OCI-M2 (cell line): Measurements from ENCODE around the gene ANKRD26.
"Not testable (repeated sequence)": the region's sequence is repeated elsewhere in the genome, so short reads cannot be mapped to it uniquely, and the experiment has no call there.

ENCODE experiments used
- DNase-seq: peaks from one replicate; lab custom pipeline; 2025; ENCODE audit not compliant: unreplicated experiment; lab: John Stamatoyannopoulos, UW

The ANKRD26 gene

DNA sequence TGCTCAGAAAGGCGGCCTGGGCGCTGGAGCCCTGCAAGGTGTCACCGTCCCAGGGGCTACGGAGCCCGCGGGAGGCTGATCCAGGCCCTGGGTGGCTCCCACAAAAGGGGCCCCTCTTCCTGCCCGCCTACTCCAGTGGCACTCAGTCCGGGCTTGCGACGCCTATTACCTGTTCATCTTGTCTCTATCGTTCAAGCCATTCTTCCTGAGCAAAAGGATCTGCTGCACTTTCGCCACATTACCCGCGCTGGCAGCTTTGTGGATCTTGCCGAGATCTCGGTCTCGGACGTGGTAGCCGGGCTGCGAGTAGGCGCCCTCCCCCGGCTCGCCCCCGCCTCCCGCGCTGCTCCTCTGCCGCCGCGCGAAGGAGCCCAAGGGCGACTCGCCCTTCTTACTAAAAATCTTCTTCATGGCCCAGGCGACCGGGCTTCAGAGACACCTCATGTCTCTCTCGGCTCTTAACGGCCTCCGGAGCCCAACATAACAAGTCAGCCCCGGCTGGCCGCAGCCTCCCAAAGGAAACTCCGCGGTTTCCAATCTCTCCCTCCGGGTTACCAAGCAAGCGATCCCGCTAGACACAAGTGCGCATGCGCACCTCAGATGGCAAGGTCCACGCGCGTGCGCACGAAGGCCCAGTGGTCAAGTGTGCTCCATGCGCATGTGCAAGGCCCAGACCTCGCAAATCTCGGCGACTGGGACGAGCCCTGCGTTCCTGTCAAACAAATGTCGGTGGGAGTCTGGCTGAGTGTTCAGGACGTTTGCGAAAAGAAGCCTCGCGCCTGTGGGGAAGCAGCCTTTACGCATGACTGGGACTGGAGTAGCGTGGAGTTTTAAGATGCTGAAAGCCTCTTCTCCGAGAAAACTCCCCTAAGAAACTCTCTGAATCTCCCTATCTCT, at the start of gene ANKRD26:
ANKRD26 (minus strand) TSS at position 579 of the 897 bp plus-strand sequence; CDS start at position 411, 168 bp downstream.
- DNase-seq, result peak; percentile 50

DNA sequence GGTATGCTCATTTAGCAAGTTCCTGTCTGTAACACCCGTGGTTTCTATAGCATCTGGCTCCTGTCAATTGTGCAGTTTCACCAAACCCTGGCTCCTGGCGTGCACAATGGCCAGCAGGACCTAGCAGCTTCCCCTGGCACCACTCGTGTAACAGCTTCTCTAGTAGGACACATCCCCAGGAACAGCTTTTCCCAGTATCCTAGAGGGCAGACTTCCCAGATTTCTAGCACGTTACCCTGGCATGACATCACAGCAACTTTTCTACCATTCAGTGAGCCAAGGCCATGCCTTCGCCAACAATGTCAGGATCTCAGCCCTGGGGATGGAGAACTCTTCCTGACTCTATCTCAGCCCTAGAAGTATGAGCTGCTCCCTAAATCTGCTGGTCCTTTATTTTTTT, 47.4 kb upstream of the ANKRD26 start:
- DNase-seq, result no peak

DNA sequence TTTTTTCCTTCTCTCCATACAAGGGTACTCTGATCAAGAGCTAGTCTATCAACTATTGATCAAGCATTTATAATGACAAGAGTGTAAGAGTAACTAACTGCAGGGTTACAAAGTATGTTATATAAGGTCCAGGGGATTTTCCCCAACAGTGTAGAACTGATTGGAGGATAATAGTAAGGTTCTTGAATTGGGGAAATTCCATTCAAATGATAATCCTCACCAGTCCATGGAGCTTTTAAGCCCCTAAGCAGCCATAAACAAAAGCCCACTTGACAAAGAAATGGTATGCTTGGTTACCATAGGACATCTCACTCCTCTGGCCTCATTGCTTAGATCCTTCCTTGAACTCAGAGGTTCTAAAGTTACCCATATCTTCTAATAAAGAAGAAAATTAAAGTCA, 45.6 kb upstream of the ANKRD26 start:
- DNase-seq, result no peak

- DNase-seq, result no peak
These were observed 43.4 kb upstream of the ANKRD26 start for GRCh38 chr10:27143686-27144085.

DNA sequence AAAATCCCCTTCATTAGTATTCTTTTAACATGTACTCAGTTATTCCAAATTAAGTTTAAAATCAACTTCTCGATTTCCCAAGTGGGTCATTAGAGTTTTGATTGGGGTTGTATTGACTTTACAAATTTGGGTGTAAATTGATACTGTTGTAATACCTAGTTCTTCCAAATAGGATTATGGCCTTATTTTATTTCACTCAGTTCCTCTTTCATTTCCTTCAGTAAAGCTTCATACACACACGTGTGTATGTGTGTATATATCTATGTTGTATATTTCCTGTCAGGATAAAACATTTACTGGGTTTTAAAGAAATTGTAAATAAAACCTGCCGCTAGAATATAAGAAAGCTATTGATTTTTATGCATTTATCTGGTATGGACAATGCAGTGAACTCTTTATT, 38.0 kb upstream of the ANKRD26 start:
- no peak for DNase-seq

- no peak for DNase-seq
These were observed 34.1 kb upstream of the ANKRD26 start for GRCh38 chr10:27134371-27134770.

GRCh38 chr10:27108165-27108564, 7.9 kb upstream of the ANKRD26 start:
- no peak for DNase-seq

DNA sequence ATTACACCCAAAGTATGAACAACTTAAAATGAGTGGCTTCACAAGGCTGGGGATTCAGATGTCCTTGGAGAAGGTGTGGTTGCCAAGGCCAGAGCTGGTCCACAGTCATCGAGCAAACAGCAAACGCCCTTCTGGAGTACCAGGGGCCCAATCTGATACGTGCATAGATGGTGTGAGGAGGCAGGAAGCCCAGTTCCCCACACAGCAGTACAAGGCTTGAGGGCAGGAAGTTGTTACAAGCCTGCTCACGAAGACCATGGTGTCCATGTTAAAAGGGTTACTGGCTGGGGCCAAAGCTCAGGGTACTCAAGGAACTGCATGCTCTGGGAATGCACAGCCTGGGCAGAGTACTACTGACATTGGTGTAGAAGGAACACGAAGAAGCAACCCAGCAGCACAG, 4.6 kb upstream of the ANKRD26 start:
- no peak for DNase-seq

DNA sequence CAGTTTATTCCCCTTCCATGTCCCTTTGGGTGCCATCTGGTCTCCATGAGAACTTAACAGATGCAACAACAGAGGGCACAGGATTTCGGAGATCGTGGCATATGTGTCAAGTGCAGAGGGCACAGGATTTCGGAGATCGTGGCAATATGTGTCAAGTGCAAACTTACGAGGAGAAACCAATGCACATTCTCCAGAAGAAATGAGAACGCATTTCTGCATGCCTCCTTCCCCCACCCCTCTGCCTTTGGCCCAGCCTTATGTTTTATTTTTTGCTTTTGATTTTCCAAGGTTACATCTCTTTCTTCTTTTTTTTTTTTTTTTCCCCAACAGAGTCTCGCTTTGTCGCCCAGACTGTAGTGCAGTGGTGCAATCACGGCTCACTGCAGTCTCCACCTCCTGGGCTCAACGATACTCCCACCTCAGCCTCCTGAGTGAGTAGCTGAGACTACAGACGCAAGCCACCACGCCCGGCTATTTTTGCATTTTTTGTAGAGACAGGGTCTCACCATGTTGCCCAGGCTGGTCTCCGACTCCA, 586 bp upstream of the ANKRD26 start:
- no peak for DNase-seq

- no peak for DNase-seq
These were observed 846 bp downstream of the ANKRD26 start for GRCh38 chr10:27099448-27099847.

DNA sequence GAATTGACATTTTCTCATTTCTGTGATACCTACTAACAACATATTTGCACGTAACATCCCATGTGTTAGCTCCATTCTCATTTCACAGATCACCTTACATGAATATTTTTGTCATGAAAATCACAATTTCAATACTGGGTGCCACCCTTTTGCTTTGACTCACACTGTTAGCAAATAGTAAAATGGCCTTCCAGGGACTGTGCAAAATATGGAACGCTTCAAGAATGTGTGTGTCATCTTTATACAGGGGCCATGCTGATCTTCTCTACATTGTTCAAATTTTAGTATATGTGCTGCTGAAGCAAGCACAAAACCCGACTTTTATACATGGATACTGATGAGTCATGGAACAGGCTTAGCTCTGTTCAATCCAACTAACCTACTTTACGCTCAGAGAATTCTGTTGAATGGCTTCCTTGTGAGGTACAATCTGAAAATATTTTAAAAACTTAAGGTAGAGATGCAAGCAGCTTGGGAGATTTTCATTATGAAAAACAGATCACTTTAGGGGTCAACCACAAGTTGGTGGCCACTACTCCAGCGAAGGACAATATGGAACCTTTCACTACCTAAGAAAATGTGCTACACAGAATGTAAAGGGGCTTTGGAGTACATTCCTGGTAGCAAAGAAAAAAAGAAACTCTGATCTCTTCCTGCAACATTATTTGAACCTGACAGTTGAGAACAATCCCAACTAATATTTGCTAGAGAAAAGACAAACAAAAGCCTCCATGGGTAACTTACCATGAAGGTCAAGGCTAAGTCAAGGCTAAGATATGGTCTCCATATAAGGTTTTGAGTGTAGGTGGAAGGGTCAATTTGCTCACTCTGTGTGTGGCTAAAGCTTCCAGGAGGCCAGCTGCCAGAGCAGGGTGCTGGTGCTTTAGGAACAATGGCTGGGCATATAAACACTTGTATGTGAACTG, 11.9 kb downstream of the ANKRD26 start:
- no peak for DNase-seq

DNA sequence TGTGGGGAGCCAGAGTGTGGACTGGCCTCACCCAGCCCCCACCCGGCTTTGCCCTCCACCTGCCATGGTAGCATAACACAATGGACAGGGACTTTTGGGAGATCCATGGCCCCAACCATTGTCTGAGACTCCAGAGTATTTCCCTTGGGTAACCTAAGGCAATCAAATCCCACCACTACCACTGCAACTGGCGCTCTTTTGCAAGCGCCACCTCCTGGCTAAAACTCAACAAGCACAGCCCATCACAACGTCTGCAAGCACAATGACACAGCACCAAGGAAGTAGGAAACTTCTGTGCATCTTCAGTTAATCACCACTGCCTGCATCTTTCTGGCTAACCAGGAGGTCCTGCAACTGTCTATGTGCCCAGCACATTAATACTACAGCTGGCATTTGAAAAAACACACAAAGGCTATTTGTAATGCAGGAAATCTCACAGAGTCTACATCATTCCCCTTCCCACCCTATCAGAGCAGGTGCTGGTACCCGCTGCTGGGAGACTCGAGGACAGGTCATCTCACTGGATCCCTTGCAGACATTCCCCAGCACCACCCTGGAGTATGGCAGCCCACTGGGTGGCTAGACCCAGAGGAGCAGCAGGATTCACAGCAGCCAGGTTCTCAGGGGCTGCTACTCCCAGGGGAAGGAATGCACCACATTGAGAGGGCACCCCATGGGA, 27.7 kb downstream of the ANKRD26 start:
- no peak for DNase-seq

DNA sequence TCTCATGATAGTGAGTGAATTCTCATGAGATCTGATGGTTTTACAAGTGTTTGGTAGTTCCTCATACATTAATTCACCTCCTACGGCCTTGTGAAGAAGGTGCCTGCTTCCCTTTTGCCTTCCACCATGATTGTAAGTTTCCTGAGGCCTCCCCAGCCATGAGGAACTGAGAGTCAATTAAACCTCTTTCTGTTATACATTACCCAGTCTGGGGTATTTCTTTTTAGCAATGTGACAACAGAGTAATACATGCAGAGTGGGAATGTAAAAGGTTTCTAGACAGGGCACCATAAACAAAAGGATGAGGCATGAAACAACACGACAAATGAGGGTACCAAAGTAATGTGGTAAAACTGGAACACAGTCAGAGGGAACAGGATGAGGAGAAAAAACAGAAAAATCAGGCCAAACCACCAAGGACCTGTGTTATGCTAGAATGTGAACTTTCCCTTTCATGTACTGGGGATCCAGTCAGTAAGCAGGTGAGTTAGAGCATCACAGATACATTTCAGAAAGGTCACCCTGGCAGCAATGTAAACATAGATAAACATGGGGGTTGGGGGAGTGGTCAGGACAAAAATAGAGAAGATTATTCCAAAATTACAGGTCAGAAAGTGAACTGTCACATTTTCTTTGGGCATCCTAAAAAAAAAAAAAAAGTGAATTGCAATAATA, 31.9 kb downstream of the ANKRD26 start:
- no peak for DNase-seq

GRCh38 chr10:27065084-27065483, 35.2 kb downstream of the ANKRD26 start:
- DNase-seq, result no peak

DNA sequence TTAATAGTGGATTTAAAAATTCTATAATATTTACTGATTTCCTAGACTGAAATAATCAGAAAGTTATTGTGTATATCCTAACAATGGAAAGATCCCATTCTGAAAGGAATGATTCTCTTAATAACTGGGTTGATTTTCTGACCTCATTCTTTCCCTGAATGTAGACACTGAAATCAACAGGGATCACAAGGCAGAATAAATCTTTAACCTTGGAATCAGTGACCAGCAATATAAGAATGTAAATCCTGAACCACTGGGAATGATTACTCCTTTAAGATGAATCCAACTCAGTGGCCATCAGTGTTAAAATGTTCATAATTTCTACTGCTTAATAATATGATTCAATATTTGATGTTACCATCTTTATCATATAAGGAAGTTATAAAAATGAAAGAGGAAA, 47.6 kb downstream of the ANKRD26 start:
- no peak for DNase-seq

GRCh38 chr10:27045247-27045646, 55.0 kb downstream of the ANKRD26 start:
- not testable (repeated sequence) for DNase-seq

DNA sequence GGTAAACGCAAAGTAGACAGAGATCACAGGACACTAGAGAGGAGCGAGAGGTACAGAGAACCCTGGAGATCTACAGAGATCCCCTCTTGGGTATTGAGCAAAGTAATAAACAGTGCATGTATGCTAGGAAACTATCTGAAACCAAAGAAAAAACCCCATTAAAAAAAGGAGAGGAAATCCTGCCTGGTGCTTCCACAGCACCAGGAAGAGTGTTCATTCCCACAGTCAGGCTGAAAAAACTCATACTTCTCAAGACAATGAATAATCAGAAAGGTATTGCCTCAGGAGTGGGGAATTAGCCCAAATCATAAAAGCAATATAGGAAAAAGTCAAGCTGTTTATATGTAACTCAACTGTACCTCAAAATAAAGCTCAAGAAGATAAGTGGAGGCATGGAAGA, 59.1 kb downstream of the ANKRD26 start:
- DNase-seq, result no peak

GRCh38 chr10:27038168-27038567, 62.1 kb downstream of the ANKRD26 start:
- DNase-seq, result no peak

- no peak for DNase-seq
These were observed 65.1 kb downstream of the ANKRD26 start for GRCh38 chr10:27035163-27035562.

DNA sequence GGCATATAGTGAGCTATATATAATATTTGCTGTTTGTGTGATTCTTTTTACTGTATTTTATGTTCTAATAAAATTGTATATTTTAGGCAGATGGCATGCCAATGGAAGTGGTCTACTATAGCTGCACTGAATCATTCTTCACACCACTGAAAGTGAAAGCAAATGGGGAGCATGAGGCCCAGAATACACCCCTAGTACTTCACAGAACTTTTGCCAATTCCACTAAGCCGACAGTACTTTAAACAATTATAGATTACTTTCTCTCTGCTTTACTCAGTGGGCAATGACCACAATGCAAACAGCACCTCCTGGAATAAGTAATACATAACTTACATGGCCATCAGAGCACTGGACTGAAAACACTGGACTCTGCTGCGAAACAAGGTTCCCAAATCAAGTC, 70.2 kb downstream of the ANKRD26 start:
- no peak for DNase-seq
